ENCODE measurements around the gene ATP5ME. TPM values are rescaled to one million over a fixed set of nuclear protein-coding genes. Genes with fewer than 3 reads are reported as not detected.

Gene ATP5ME
- total RNA-seq, 1 experiment from 2014 or later: 425 TPM

DNA sequence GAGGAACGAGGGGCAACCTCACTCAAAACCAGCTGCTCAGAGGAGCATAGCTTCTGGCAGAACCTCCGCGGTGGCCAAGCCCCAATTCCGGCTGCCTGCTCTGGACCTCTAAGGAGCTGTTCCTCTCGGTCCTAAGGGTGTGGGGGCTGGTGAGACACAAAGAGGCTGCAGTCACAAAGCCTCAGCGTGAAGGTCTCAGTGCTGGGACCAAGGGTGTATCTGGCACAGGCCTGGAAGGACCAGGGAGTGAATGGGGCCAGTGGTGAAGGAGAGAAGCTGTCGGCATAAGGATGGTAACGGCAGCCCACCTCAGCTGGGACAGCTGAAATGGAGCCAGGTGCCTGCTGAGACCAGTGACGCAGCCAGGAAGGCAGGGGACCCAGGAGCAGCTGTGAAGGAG, 43.4 kb downstream of the ATP5ME start:
- Histone ChIP-seq H4K91ac (ENCODE audit: insufficient read length, low read depth, low read length) (no peak overlapping the region), H3K4ac (ENCODE audit: low read depth, low read length) (no peak overlapping the region), H3K79me2 (ENCODE audit: insufficient read depth, low read length) (no peaks in the 10 kb centered on the region), H2BK15ac (ENCODE audit: low read depth, low read length) (no peak overlapping the region), H2BK20ac (ENCODE audit: low read depth, low read length, poor library complexity, severe bottlenecking) (no peak overlapping the region), H3K18ac (ENCODE audit: insufficient read length, low read depth, low read length) (no peak overlapping the region), H3K4me1 (ENCODE audit: insufficient read depth, low read length) (no peaks in the 10 kb centered on the region), H3K23me2 (ENCODE audit: insufficient read length, low read depth, low read length, poor library complexity, severe bottlenecking) (no peaks in the 10 kb centered on the region), H4K5ac (ENCODE audit: insufficient read length, low read depth, low read length) (no peak overlapping the region), H2BK5ac (ENCODE audit: insufficient read length, low read length) (no peak overlapping the region), H3K4me2 (ENCODE audit: insufficient read depth, insufficient read length, low read length) (no peak overlapping the region), H3K27ac (ENCODE audit: insufficient read length, low read depth, low read length) (no peak overlapping the region), H3T11ph (ENCODE audit: low read length) (no peak overlapping the region), H3K79me1 (ENCODE audit: insufficient read depth, low read depth, low read length, poor library complexity, severe bottlenecking) (no peaks in the 10 kb centered on the region), H3K27me3 (ENCODE audit: insufficient read depth, low read length) (no peaks in the 10 kb centered on the region), H3K9ac (ENCODE audit: extremely low read depth, insufficient read length, low read length) (no peak overlapping the region), H2AK5ac (ENCODE audit: insufficient read length, low read length) (no peak overlapping the region), H3K9me3 (ENCODE audit: control insufficient read depth, low read depth, low read length) (no peaks in the 10 kb centered on the region), H3K56ac (ENCODE audit: insufficient read length, low read depth, low read length) (no peak overlapping the region), H4K20me1 (ENCODE audit: control insufficient read depth, insufficient read depth, insufficient read length) (no peaks in the 10 kb centered on the region), H2BK12ac (ENCODE audit: insufficient read length, low read depth, low read length) (no peak overlapping the region), H2AFZ (ENCODE audit: low read length) (no peak overlapping the region), H3K23ac (ENCODE audit: insufficient read length, low read depth, low read length) (no peak overlapping the region), H3K14ac (ENCODE audit: insufficient read depth, low read length) (peak overlapping the region; percentile 12; the same call in 1 of the 2 replicates), H4K8ac (replicated peaks; ENCODE audit: insufficient read length, low read depth, low read length) (no peak overlapping the region), H2BK120ac (ENCODE audit: low read depth, low read length, poor library complexity, severe bottlenecking) (no peak overlapping the region)
- no peak overlapping the region for H3K27ac Mint-ChIP-seq
- H3K36me3 Mint-ChIP-seq (ENCODE audit: insufficient read depth in 1 of 3, low read depth in 3 of 3): peaks cover 0 to 15% (median 13%) of the 10 kb centered on the region in 3 experiments; a peak in 5 of 7 replicates
- H3K27me3 Mint-ChIP-seq (ENCODE audit: low read depth): peaks cover 16% of the 10 kb centered on the region
- DNase-seq: peak; percentile 19
- H3K4me3 Mint-ChIP-seq: no peak overlapping the region
- peaks cover 17 to 21% of the 10 kb centered on the region in 2 experiments for H3K9me3 Mint-ChIP-seq
- peaks cover 0 to 8% of the 10 kb centered on the region in 2 experiments for H3K4me1 Mint-ChIP-seq
- no CpG with 5 or more reads among the region's 9 CpGs for WGBS (ENCODE audit: extremely low coverage, insufficient read length, low lambda C conversion rate)
- TF ChIP-seq CTCF (conservative IDR thresholded peaks at IDR 0.05): no peak

Measured in H9 (cell line).